GM23248 (cell line): ENCODE results near the gene POLD3. TPM values are rescaled to one million over a fixed set of nuclear protein-coding genes. Genes with fewer than 3 reads are reported as not detected.

Experiments
- DNase-seq: peaks from one replicate; pipeline ENCODE4 v3.0.0-alpha.2; 2015
- H2AFZ ChIP-seq: fragments of 200-600 bp; sonication (generic); 2 replicates; pipeline ENCODE4 v1.6.1; 2016; ENCODE audit warnings: antibody characterized with exemption
- H3F3A ChIP-seq: fragments of 200-600 bp; sonication (generic); 2 replicates; pipeline ENCODE4 v1.6.1; 2016; ENCODE audit warnings: mild to moderate bottlenecking, antibody characterized with exemption, mixed run types; ENCODE audit not compliant: insufficient read depth
- H3K27ac ChIP-seq: fragments of 200-600 bp; sonication (generic); 2 replicates; pipeline ENCODE4 v1.5.1; 2016; ENCODE audit warnings: mild to moderate bottlenecking
- H3K27me3 ChIP-seq: fragments of 200-600 bp; sonication (generic); replicated peaks from 2 replicates; pipeline ENCODE4 v1.6.1; 2016; ENCODE audit warnings: mild to moderate bottlenecking; ENCODE audit not compliant: insufficient read depth
- H3K36me3 ChIP-seq: fragments of 200-600 bp; sonication (generic); 2 replicates; pipeline ENCODE4 v1.6.1; 2016; ENCODE audit warnings: low read depth, mild to moderate bottlenecking
- H3K4me1 ChIP-seq: fragments of 200-600 bp; sonication (generic); 2 replicates; pipeline ENCODE4 v1.6.1; 2016; ENCODE audit warnings: mild to moderate bottlenecking; ENCODE audit not compliant: insufficient read depth
- H3K4me2 ChIP-seq: fragments of 200-600 bp; sonication (generic); one replicate; pipeline ENCODE4 v1.6.1; 2016; ENCODE audit warnings: mild to moderate bottlenecking; ENCODE audit not compliant: unreplicated experiment
- H3K4me3 ChIP-seq: fragments of 200-600 bp; sonication (generic); 2 replicates; pipeline ENCODE4 v1.5.1; 2016; ENCODE audit warnings: mild to moderate bottlenecking
- H3K79me2 ChIP-seq: fragments of 200-600 bp; sonication (generic); 2 replicates; pipeline ENCODE4 v1.6.1; 2016; ENCODE audit warnings: mild to moderate bottlenecking; ENCODE audit not compliant: insufficient read depth
- H3K9ac ChIP-seq: fragments of 200-600 bp; sonication (generic); 2 replicates; pipeline ENCODE4 v1.6.1; 2016; ENCODE audit warnings: mild to moderate bottlenecking
- H3K9me2 ChIP-seq: fragments of 200-600 bp; sonication (generic); 2 replicates; pipeline ENCODE4 v1.6.1; 2016; ENCODE audit warnings: mixed run types, mild to moderate bottlenecking, moderate library complexity; ENCODE audit not compliant: insufficient read depth
- H3K9me3 ChIP-seq: fragments of 200-600 bp; sonication (generic); one replicate; pipeline ENCODE4 v1.6.1; 2017; ENCODE audit warnings: low read depth
- H4K20me1 ChIP-seq: fragments of 200-600 bp; sonication (generic); 2 replicates; pipeline ENCODE4 v1.6.0; 2016; ENCODE audit not compliant: insufficient read depth
- EZH2 ChIP-seq: fragments of 200-600 bp; sonication (generic); IDR thresholded peaks from 2 replicates; pipeline ENCODE4 v1.6.1; 2018; ENCODE audit warnings: antibody characterized with exemption, mild to moderate bottlenecking; ENCODE audit not compliant: insufficient read depth, poor library complexity, severe bottlenecking
- EZH2phosphoT487 ChIP-seq: fragments of 200-600 bp; sonication (generic); IDR thresholded peaks from 2 replicates; pipeline ENCODE4 v1.6.1; 2018; ENCODE audit warnings: antibody characterized with exemption, moderate library complexity, mild to moderate bottlenecking, low read depth; ENCODE audit not compliant: insufficient read depth
- WGBS, 2 experiments: methylation state at CpG; one replicate each; pipeline ENCODE4 v1.1.6; 2015 to 2017; ENCODE audit warnings: low lambda C conversion rate in 2 of 2, low coverage in 1 of 2; ENCODE audit errors: missing lambda C conversion rate in 2 of 2; 5-methylcytosine and 5-hydroxymethylcytosine counted together
- in situ Hi-C: fragments of 300-500 bp; cut with MboI; formaldehyde crosslinking; loops from 2 replicates; pipeline ENCODE4 v1.15.0; 2020
- polyA plus RNA-seq: library from polyadenylated mRNA; unstranded; fragments of >200 nt; fragmentation: Nextera tagmentation; extraction: Ambion mirVana; gene quantifications from 2 replicates; pipeline ENCODE4 v1.2.1, GENCODE V29; 2016
- total RNA-seq: library from RNA; depleted of rRNA; stranded (reverse); fragments of >200 nt; shearing (Covaris generic); gene quantifications from 2 replicates; pipeline ENCODE4 v1.2.3, GENCODE V29; 2014

POLD3 gene
- total and polyA plus RNA-seq, 2 experiments from 2014 or later = 8.4 to 16.5 TPM

GRCh38 chr11:74680035-74680671 lies 87.8 kb downstream of the POLD3 start:
- Histone ChIP-seq H3K79me2 (no peaks in the 10 kb centered on the region), H3K9me3 (no peaks in the 10 kb centered on the region), H3K27me3 (no peaks in the 10 kb centered on the region), H4K20me1 (no peaks in the 10 kb centered on the region), H3K4me1 (peaks cover 8% of the 10 kb centered on the region), H2AFZ (no peak overlapping the region), H3K36me3 (no peaks in the 10 kb centered on the region), H3K27ac (no peak overlapping the region), H3F3A (0 out of 2 replicates have a peak, but pooled peaks cover 3% of the 10 kb centered on the region), H3K4me2 (no peak overlapping the region), H3K4me3 (no peak overlapping the region), H3K9me2 (no peaks in the 10 kb centered on the region), H3K9ac (no peak overlapping the region)
- WGBS, 2 experiments = 88 to 96% methylated on average over 8 to 9 of the region's 9 CpGs
- TF ChIP-seq EZH2 (no peak), EZH2phosphoT487 (no peak)
- no peak for DNase-seq
- in situ Hi-C loops = no loop called here

DNA sequence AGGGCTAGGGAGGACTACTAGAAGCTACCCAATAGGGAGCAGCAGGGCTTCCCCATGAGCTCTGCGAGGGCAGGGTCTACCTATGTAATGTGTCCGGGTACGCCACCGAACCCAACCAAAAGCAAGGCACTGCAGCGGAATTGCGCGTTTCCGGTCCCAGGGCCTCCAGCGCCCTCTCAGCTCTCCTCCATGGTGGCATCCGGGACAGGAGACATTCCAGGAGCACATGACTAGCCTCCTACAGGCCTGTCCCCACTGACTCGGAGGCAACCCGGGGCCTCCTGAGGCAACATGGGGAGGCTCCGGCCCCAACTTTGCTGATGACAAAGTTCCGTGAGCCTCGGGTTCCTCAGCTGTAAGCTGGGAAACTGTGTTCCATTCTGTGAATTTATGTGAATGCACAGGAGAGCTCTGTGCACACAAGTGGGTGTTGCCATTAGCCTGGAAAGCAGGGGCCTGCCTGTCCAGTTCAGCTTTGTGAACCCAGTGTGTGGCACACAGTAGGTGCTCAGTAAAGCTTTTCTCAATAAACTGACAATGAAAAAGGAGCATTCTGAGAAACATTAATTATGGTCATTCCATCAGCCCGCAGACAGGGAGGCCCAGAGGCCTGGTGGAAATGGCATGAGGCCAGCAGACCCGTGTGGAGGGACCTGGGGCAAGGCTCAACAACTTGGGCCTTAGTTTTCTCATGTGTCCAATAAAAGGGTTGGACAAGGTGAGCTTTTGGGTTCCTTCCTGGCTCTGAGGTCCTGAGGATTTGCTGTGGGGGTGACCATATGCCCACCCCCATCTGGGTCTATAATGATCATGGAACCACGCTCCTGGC lies 88.5 kb downstream of the POLD3 start:
- Histone ChIP-seq H3F3A (peaks cover 11% of the 10 kb centered on the region), H3K4me2 (no peak overlapping the region), H3K4me1 (peaks cover 8% of the 10 kb centered on the region), H3K36me3 (no peaks in the 10 kb centered on the region), H4K20me1 (no peaks in the 10 kb centered on the region), H3K79me2 (no peaks in the 10 kb centered on the region), H3K27me3 (no peaks in the 10 kb centered on the region), H3K9me3 (no peaks in the 10 kb centered on the region), H3K4me3 (no peak overlapping the region), H3K9me2 (no peaks in the 10 kb centered on the region), H3K27ac (no peak overlapping the region), H3K9ac (no peak overlapping the region), H2AFZ (no peak overlapping the region)
- in situ Hi-C loops = no loop called here
- no peak for TF ChIP-seq EZH2
- TF ChIP-seq EZH2phosphoT487 = no peak
- no peak for DNase-seq
- WGBS, 2 experiments = 95% methylated on average over 18 of the region's 18 CpGs

GRCh38 chr11:74681686-74682651 lies 89.6 kb downstream of the POLD3 start:
- Histone ChIP-seq H3K79me2 (no peaks in the 10 kb centered on the region), H3K27me3 (no peaks in the 10 kb centered on the region), H3K27ac (no peak overlapping the region), H3K9me2 (no peaks in the 10 kb centered on the region), H3K36me3 (no peaks in the 10 kb centered on the region), H3K4me3 (no peak overlapping the region), H3K9ac (no peak overlapping the region), H3K4me1 (peaks cover 16% of the 10 kb centered on the region), H3K9me3 (no peaks in the 10 kb centered on the region), H4K20me1 (no peaks in the 10 kb centered on the region), H2AFZ (no peak overlapping the region), H3F3A (peaks cover 20% of the 10 kb centered on the region), H3K4me2 (no peak overlapping the region)
- TF ChIP-seq EZH2 = no peak
- TF ChIP-seq EZH2phosphoT487 = no peak
- WGBS, 2 experiments = 72 to 75% methylated on average over 12 of the region's 12 CpGs
- peak; percentile 41 for DNase-seq
- in situ Hi-C loops = no loop called here

GRCh38 chr11:74682731-74683278 lies 90.4 kb downstream of the POLD3 start:
- H3K79me2 ChIP-seq = no peaks in the 10 kb centered on the region
- DNase-seq = no peak
- WGBS, 2 experiments = 73 to 77% methylated on average over 14 of the region's 14 CpGs
- H2AFZ ChIP-seq = peak overlapping the region; percentile 79
- peak overlapping the region; percentile 74 for H3K4me2 ChIP-seq
- no peak overlapping the region for H3K27ac ChIP-seq
- H3K4me3 ChIP-seq = peak overlapping the region; percentile 67
- peaks cover 29% of the 10 kb centered on the region for H3F3A ChIP-seq
- H3K36me3 ChIP-seq = no peaks in the 10 kb centered on the region
- peak overlapping the region; percentile 77 for H3K9ac ChIP-seq
- in situ Hi-C loops = no loop called here
- no peaks in the 10 kb centered on the region for H3K27me3 ChIP-seq
- H3K9me2 ChIP-seq = no peaks in the 10 kb centered on the region
- no peaks in the 10 kb centered on the region for H3K9me3 ChIP-seq
- H3K4me1 ChIP-seq = peaks cover 25% of the 10 kb centered on the region
- no peaks in the 10 kb centered on the region for H4K20me1 ChIP-seq
- TF ChIP-seq EZH2 (no peak), EZH2phosphoT487 (no peak)
